ENCODE data around the gene ZBTB21.

DNA sequence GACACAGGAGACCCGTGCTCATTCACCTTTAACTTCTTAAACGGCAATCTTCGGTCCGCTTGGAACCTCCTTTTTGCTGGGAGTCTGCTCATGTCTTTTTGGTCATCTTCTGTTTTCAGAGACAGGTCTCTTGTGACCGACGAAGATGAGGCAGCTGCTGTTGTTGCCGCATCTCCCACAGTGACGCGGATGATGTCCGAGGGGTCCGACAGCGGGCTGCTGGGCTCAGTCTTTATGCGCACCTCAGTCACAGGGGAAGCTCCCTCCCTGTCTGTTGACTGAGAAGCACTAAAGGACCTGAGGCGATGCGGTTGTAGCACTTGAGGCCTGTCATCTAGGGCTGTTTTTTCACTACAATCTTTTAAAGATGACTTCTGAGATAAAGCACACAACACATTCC lies 17.6 kb downstream of the ZBTB21 start:
- TF ChIP-seq, protein P1, sequence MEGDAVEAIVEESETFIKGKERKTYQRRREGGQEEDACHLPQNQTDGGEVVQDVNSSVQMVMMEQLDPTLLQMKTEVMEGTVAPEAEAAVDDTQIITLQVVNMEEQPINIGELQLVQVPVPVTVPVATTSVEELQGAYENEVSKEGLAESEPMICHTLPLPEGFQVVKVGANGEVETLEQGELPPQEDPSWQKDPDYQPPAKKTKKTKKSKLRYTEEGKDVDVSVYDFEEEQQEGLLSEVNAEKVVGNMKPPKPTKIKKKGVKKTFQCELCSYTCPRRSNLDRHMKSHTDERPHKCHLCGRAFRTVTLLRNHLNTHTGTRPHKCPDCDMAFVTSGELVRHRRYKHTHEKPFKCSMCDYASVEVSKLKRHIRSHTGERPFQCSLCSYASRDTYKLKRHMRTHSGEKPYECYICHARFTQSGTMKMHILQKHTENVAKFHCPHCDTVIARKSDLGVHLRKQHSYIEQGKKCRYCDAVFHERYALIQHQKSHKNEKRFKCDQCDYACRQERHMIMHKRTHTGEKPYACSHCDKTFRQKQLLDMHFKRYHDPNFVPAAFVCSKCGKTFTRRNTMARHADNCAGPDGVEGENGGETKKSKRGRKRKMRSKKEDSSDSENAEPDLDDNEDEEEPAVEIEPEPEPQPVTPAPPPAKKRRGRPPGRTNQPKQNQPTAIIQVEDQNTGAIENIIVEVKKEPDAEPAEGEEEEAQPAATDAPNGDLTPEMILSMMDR (IDR thresholded peaks at IDR 0.05; ENCODE audit: low read depth, low read length), result no peak
- TF ChIP-seq EZH2phosphoT487 (IDR thresholded peaks at IDR 0.05; ENCODE audit: low read depth), result no peak

Measured in OCI-LY3 (cell line).